HFF-Myc (cell line): ENCODE measurements around the gene CCDC183.

ENCODE experiments used
- DNase-seq: peaks from one replicate; pipeline ENCODE4 v3.0.0-alpha.2; 2011; ENCODE audit warnings: low read depth; ENCODE audit errors: extremely low read depth
- H3K4me3 ChIP-seq: replicated peaks from 2 replicates; pipeline ENCODE4 v1.5.1; 2011; ENCODE audit warnings: low read depth, mild to moderate bottlenecking, control low read depth, low read length
- TF ChIP-seq, protein P1 (sequence below): IDR thresholded peaks from 2 replicates; pipeline ENCODE4 v1.5.1; 2012; ENCODE audit warnings: mild to moderate bottlenecking, low read depth, low read length, control low read depth; ENCODE audit errors: missing control alignments

The CCDC183 gene

DNA sequence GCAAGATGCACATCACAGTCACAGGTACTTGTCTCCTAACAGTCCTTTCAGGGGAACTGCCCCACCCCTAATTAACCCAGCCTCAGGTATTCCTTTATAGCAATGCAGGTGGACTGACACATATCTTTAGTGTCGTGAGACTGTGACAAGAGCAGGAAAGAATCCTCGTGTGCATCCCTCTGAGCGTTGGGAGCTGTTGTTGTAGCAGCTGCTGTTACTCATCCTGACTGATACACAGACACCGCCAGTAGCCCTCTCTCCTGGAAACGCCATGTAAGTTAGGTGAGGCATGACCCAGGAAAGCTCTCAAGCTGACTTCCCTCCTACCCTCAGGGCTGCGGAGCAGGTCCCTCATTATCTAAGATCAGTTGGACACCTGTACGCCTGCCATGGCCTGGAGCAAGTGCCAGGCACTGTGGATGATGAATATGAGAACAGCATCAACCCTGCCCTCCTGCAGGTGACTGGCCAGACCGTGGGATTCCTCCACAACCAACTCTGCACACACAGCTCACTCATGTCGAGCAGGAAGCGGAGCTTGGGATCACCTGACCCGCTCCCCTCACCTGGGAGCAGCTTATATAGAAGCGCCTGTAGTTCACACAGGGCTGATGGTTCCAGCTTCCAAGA lies 21.6 kb upstream of the CCDC183 start:
- TF ChIP-seq, protein P1, sequence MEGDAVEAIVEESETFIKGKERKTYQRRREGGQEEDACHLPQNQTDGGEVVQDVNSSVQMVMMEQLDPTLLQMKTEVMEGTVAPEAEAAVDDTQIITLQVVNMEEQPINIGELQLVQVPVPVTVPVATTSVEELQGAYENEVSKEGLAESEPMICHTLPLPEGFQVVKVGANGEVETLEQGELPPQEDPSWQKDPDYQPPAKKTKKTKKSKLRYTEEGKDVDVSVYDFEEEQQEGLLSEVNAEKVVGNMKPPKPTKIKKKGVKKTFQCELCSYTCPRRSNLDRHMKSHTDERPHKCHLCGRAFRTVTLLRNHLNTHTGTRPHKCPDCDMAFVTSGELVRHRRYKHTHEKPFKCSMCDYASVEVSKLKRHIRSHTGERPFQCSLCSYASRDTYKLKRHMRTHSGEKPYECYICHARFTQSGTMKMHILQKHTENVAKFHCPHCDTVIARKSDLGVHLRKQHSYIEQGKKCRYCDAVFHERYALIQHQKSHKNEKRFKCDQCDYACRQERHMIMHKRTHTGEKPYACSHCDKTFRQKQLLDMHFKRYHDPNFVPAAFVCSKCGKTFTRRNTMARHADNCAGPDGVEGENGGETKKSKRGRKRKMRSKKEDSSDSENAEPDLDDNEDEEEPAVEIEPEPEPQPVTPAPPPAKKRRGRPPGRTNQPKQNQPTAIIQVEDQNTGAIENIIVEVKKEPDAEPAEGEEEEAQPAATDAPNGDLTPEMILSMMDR, result no peak
- no peak for DNase-seq
- H3K4me3 ChIP-seq, result no peak overlapping the region

DNA sequence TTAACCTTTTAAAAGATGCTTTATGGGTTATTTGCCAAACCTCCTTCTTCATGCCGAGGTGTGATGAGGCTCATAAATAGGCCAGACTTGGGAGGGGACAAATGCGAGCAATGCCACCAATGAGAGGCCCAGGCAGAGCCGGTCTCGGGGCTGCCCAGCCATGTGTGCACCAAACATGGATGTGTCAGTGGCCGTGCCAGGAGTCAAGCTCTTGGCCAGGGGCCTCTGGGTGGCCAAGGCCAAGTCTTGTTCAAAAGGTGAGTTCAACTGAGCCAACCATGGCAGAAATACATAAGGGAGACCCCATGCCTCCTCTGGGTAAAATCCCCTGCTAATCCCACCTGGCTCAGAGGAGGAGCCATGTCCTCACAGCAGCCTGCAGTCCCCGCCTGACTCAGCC lies 20.9 kb upstream of the CCDC183 start:
- TF ChIP-seq, protein P1, result no peak
- H3K4me3 ChIP-seq, result no peak overlapping the region
- no peak for DNase-seq

GRCh38 chr9:136776947-136777346 lies 19.2 kb upstream of the CCDC183 start:
- no peak overlapping the region for H3K4me3 ChIP-seq
- TF ChIP-seq, protein P1, result no peak
- DNase-seq, result no peak

- DNase-seq, result no peak
- H3K4me3 ChIP-seq, result no peak overlapping the region
- TF ChIP-seq, protein P1, result no peak
Observed at GRCh38 chr9:136777359-136777758, 18.8 kb upstream of the CCDC183 start.

DNA sequence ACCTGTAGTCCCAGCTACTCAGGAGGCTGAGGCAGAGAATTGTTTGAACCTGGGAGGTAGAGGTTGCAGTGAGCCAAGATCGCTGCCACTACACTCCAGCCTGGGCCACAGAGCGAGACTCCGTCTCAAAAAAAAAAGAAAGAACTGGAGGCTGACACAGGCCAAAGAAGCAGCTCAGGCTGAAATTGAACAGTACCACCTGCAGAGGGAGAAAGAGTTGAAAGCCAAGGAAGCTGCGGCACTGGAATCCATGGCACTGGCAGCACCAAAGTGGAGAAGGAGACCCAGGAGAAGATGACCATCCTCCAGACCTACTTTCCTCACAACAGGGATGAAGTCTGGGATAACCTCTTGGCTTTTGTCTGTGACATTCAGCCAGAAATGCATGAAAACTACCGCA lies 16.3 kb upstream of the CCDC183 start:
- no peak for DNase-seq
- TF ChIP-seq, protein P1, result no peak

DNA sequence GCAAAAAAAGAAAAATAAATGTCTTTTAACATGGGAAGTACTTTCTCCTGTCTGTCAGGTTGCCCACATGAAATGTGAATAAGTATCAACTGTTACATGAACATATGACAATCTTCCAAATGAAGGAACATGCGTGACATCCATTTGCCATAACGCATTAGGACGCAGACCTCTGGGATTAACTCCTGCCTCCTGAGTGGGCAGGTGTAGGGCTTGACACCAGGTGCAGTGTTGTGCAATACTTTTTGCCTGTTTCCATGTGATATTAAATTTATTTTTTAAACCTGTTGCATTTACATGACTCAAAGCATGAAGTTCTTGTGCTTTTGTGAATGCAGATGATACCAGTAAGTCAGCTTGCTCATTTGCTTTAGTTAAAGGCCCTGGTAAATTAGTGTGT lies 13.7 kb upstream of the CCDC183 start:
- TF ChIP-seq, protein P1, result no peak
- no peak overlapping the region for H3K4me3 ChIP-seq

More for the DNA sequence above, 16.3 kb upstream of the CCDC183 start:
- no peak overlapping the region for H3K4me3 ChIP-seq

More for the DNA sequence above, 13.7 kb upstream of the CCDC183 start:
- DNase-seq, result no peak
